Ureter (tissue), 1 donor: Measurements from ENCODE around the gene PUM2. TPM values are rescaled to one million over a fixed set of nuclear protein-coding genes. Genes with fewer than 3 reads are reported as not detected.

Source experiments
- DNase-seq: peaks from one replicate; pipeline ENCODE4 v3.0.0-alpha.2; 2020; ENCODE audit warnings: low spot score
- total RNA-seq: library from RNA; stranded (reverse); gene quantifications from one replicate; pipeline ENCODE4 v1.2.4, GENCODE V29; 2023
- donor health status: DM: yes; HTN: yes; CAD: no.

PUM2 gene
- total RNA-seq, 1 donor from 2014 or later: 123 TPM

DNA sequence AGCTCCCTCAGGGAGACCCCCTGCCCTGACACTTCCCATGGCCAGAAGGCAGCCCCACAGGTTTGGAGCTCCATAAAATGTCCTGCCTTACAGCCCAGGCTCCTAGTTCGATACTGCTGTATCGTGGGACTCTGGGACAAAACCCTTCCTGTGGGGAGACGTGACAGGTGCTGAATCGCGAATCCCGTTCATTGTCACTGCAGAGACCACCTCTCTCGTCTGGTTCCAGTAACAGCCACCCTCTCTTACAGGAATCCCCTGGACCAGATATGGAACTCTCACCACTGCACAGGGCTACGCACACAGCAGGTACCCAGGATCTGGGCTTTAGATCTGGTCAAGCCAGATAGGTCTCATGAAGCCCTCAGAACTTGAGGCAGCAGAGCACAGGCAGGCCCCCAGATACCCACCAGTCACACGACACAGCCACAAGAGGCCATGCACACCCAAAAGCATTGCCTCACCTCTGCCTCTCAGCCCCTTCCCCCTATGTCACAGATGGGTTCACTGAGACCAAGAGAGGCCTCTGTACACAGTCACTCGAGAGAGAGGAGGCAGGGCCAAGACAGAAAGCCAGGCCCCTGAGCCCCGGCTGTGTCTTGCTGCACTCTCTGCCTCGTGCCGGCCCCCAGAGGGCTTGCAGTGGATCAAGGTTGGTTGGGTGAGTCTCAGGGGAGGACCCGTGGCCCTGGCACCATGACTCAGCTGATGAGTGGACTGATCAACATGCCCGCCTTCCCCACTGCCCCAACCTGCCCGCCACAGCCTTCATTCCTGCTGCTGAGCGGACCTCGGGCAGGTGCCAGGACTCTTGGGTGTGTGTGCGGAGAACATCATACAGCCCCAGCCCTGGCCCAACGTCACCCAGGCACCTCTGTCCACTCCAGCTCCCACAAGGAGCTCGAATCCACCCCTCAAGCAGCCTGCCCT is 133.3 kb downstream of the PUM2 start:
- DNase-seq: peak; percentile 89

- DNase-seq: no peak
Measured at GRCh38 chr2:20216130-20217025, 134.3 kb downstream of the PUM2 start.

- DNase-seq: no peak
Measured at GRCh38 chr2:20215183-20216040, 135.2 kb downstream of the PUM2 start.

GRCh38 chr2:20214566-20215182 is 136.0 kb downstream of the PUM2 start:
- no peak for DNase-seq

GRCh38 chr2:20213651-20214565 is 136.7 kb downstream of the PUM2 start:
- DNase-seq: peak; percentile 59

DNA sequence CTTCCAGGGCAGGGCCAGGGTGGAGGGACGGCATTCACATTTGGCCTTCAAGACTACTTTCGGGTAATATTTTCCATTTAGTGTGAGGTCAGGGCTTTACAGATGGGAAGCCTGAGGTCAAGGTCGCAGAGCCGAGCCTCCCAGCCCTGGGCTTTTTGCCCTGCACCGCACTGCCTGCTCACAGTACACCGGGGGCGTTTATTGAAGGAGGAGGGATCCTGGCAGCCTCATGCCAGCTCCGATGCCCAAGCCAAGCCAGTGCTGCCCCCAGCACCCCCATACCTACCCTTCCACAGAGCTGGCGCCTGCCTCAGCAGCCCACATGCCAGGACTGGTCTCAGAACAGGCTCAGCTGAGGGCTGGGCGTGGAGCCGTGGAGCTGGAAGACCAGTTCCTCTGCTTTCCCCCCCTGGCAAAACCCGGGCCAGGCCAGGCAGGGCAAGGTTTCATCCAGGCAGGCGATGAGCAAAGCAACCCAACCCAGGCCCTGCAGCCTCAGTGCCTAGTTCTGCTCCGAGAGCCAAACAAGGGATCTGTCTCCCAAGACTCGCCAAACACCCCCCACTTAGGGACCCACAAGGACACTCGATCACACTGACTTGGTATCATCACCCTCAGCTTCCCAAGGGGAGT is 137.7 kb downstream of the PUM2 start:
- peak; percentile 93 for DNase-seq

GRCh38 chr2:20212459-20212870 is 138.2 kb downstream of the PUM2 start:
- peak; percentile 89 for DNase-seq

DNA sequence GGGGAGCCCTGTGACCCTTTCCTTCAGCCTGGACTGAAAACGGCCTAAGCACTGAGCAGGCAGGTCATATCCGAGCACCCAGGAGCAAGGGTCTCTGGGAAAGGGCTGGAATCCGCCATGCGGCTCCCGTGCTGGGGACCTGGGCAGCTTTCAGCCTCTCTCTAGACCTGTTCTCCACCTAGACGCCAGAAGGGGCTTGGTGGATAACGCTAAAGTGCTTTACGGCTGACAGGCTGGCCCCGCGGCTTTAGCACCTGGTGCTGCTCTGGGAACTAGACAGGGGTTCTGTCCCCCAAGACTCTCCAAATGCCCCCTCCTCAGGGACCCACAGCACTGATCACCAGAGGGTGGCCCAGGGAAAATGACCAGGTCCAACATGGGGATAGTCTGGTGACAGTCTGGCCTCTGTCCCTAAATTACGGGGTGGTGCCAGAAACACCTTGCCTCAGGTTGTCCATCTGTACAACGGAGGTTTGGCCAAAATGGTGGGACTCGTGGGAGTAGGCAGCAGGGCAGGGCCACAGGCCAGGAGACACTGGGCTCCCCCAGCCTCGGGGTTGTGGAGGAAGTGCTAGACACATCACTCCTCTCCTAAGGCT is 138.7 kb downstream of the PUM2 start:
- no peak for DNase-seq

- no peak for DNase-seq
Measured at GRCh38 chr2:20211420-20211819, 139.2 kb downstream of the PUM2 start.

- peak; percentile 47 for DNase-seq
Measured at GRCh38 chr2:20210462-20210861, 140.2 kb downstream of the PUM2 start.

- peak; percentile 70 for DNase-seq
Measured at GRCh38 chr2:20209373-20210109, 141.1 kb downstream of the PUM2 start.

- DNase-seq: no peak
Measured at GRCh38 chr2:20208476-20208859, 142.2 kb downstream of the PUM2 start.

- no peak for DNase-seq
Measured at GRCh38 chr2:20207051-20207450, 143.6 kb downstream of the PUM2 start.

GRCh38 chr2:20205915-20206524 is 144.6 kb downstream of the PUM2 start:
- DNase-seq: peak; percentile 59

- no peak for DNase-seq
Measured at GRCh38 chr2:20205069-20205468, 145.6 kb downstream of the PUM2 start.

DNA sequence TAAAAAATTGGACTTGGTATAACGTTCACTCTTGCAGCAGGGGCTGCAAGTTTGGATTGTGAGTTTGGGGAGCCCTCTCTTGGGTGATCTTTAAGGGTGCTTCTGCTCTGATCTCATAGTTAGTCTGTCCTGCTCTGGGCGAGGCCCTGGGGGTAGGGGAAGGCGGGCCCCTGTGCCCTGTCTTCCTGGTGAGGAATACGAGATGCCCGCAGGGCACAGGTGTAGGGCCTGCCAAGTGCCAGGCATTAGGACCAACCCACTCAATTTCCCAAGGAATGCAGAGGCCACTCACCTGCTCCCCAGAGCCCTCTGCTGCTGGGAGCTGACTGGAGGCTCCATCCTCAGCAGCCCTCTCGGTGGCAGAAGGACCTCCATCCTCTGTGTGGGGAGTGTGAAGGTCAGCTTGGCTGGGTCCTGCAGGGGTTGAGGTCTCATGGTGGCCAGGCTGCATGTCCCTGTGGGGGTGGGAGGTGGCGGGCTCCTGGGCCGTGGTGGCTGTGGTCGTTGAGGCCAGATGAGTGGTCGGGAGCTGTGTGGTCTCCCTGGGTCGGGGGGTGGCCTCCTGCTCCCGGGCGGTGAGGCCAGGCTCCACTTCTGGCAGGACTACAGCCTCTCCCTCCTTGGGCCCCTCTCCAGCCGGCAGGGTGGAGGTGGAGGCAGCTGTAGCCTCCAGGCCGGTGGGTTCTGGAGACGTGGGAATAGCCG is 147.0 kb downstream of the PUM2 start:
- no peak for DNase-seq

DNA sequence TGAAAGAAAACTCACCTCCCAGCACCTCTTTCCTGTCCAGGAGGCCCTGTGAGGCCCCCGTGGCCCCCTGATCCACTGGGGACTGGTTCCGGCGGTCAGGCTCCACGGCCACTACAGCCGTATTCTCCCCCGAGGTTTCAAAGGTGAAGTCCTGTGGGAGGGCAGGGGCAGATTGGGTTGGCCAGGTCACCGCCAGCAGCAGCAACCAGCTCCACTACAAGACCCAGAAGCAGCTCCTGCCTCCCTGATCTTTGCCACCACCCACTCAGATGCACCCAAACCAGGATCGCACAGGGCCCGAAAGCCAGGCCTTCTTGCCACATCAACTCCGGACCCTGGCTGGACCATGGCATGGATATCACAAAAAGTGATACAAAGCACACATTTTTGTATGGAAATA is 147.6 kb downstream of the PUM2 start:
- DNase-seq: no peak
